Fibroblast of skin of left biceps (primary cell): ENCODE data around the gene RAB44.

Experiments
- DNase-seq, 2 experiments: peaks; one replicate each; pipeline ENCODE4 v3.0.0-alpha.2; 2013; ENCODE audit warnings: low read depth in 2 of 2

The RAB44 gene

GRCh38 chr6:36752187-36752885 is 54.7 kb downstream of the RAB44 start:
- DNase-seq, result no peak

- no peak for DNase-seq
These were observed 55.4 kb downstream of the RAB44 start for GRCh38 chr6:36752886-36753506.

GRCh38 chr6:36753671-36754405 is 56.2 kb downstream of the RAB44 start:
- no peak for DNase-seq

- no peak for DNase-seq
These were observed 57.2 kb downstream of the RAB44 start for GRCh38 chr6:36754582-36755434.

- no peak for DNase-seq
These were observed 58.1 kb downstream of the RAB44 start for GRCh38 chr6:36755435-36756348.

- DNase-seq, result no peak
These were observed 59.2 kb downstream of the RAB44 start for GRCh38 chr6:36756786-36757185.

GRCh38 chr6:36757206-36757605 is 59.6 kb downstream of the RAB44 start:
- DNase-seq, result no peak

GRCh38 chr6:36757943-36758508 is 60.4 kb downstream of the RAB44 start:
- DNase-seq, result no peak

GRCh38 chr6:36758516-36759147 is 61.0 kb downstream of the RAB44 start:
- DNase-seq, result no peak

- peak; percentile 17 to 22 for DNase-seq
These were observed 61.6 kb downstream of the RAB44 start for GRCh38 chr6:36759148-36759759.

- no peak for DNase-seq
These were observed 63.2 kb downstream of the RAB44 start for GRCh38 chr6:36760685-36761435.

GRCh38 chr6:36762123-36762522 is 64.5 kb downstream of the RAB44 start:
- DNase-seq, result no peak

GRCh38 chr6:36765190-36765589 is 67.6 kb downstream of the RAB44 start:
- no peak for DNase-seq

GRCh38 chr6:36765594-36766398 is 68.2 kb downstream of the RAB44 start:
- DNase-seq, result peak; percentile 47 to 50

GRCh38 chr6:36766399-36766945 is 68.8 kb downstream of the RAB44 start:
- DNase-seq, result no peak

- DNase-seq, result no peak
These were observed 71.6 kb downstream of the RAB44 start for GRCh38 chr6:36769183-36769675.

- no peak for DNase-seq
These were observed 72.3 kb downstream of the RAB44 start for GRCh38 chr6:36769676-36770499.
